ENCODE measurements around the gene CA5A.

The CA5A gene

GRCh38 chr16:87844120-87844733 lies 92.1 kb downstream of the CA5A start:
- no peak for TF ChIP-seq CTCF (conservative IDR thresholded peaks at IDR 0.05; ENCODE audit: low read length)
- DNase-seq (ENCODE audit: low read depth) = no peak
- no peak overlapping the region for H3K4me3 ChIP-seq (ENCODE audit: low read length)

DNA sequence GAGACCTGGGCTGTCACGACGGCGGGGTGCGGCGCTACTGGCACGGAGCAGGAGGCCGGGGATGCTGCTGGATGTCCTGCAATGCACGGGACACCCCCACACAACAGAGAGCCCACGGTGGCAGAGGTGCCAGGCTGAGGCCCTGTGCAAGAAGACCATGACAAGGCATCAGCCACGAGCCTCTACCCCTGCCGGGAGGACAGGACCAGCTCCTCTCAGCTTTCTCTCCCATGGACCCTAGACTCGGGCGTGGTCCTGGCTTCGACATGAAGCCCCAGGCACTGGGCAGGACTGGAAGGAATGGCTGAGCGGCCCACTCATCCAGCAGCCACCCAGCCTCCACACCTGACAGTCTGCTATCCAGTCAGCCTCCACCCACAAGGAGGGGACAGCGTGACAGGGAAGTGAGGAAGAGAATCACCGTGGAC lies 92.6 kb downstream of the CA5A start:
- DNase-seq (ENCODE audit: low read depth) = no peak
- no peak overlapping the region for H3K4me3 ChIP-seq (ENCODE audit: low read length)
- no peak for TF ChIP-seq CTCF (conservative IDR thresholded peaks at IDR 0.05; ENCODE audit: low read length)

DNA sequence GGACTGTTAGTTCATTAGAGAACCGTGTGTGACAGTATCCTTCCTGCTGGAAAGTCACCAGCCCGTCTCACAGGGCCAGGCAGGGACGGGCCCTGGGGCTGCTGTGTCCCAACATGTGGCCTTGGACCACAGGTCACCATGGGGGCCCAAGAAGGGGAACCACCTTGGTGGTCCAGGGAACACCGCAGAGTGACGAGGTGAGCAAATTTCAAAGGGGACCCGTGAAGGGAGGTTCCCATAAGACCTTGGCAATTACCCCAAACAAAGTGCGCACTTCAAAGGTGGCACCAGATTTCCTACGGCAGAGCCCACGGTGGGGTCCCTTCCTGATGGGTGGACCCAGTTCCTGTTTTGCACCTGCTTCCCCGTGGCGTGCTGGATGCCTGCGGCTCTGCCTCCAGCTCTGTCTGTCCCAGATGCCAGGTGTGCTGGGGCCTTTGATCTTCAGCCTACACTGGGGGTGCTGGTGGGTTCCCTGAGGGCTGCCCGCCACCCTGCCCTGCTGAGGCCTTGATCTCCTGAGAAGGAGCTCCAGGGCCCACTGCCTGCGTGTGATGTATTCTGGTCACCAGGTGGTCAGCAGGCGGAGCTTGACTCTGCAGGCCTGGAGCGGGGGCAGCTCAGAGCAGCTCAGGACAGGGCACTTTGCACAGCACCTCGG lies 94.0 kb downstream of the CA5A start:
- TF ChIP-seq CTCF (conservative IDR thresholded peaks at IDR 0.05; ENCODE audit: low read length) = no peak
- no peak overlapping the region for H3K4me3 ChIP-seq (ENCODE audit: low read length)
- DNase-seq (ENCODE audit: low read depth) = no peak

DNA sequence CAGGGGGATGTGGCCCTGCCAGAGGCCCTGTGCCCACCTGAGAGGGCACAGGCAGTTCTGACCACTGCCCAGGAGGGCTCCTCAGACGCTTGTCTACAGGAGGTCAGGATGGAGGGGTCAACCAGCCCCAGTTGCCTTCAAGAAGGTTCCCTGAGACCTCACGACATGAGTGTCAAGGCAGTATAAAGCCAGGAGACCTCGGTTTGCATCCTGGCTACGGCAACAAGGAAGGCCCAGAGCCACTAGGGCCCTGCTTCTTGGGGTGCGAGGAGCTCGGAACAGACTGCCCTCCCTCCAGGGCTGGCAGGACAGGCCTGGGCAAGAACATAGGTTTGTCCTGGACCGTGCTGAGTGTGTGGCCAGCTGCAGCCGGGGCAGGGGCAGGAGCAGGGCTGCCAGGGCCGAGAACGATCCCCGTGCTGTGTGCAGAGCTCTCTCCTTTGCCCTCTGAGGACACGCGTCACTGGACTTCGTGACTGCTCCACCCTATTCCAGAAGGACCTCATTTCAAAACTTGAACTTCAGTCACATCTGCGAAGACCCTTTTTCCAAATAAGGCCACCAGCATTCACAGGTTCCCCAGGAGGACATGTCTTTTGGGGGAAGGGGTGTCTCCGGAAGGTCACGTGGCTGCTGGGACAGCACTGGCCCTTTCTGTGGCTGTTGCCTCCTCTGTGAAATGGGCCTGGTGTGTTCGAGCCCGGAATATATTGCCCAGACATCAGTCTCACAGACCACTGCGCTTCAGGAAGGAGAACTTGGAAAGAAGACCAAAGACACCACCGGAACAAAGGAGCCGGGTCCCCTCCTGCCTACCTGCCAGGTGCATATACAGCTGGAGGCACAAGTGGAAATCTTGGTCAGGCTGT lies 94.8 kb downstream of the CA5A start:
- no peak for DNase-seq (ENCODE audit: low read depth)
- no peak overlapping the region for H3K4me3 ChIP-seq (ENCODE audit: low read length)
- no peak for TF ChIP-seq CTCF (conservative IDR thresholded peaks at IDR 0.05; ENCODE audit: low read length)

GRCh38 chr16:87840271-87840978 lies 95.9 kb downstream of the CA5A start:
- no peak for DNase-seq (ENCODE audit: low read depth)
- TF ChIP-seq CTCF (conservative IDR thresholded peaks at IDR 0.05; ENCODE audit: low read length) = no peak
- H3K4me3 ChIP-seq (ENCODE audit: low read length) = no peak overlapping the region

DNA sequence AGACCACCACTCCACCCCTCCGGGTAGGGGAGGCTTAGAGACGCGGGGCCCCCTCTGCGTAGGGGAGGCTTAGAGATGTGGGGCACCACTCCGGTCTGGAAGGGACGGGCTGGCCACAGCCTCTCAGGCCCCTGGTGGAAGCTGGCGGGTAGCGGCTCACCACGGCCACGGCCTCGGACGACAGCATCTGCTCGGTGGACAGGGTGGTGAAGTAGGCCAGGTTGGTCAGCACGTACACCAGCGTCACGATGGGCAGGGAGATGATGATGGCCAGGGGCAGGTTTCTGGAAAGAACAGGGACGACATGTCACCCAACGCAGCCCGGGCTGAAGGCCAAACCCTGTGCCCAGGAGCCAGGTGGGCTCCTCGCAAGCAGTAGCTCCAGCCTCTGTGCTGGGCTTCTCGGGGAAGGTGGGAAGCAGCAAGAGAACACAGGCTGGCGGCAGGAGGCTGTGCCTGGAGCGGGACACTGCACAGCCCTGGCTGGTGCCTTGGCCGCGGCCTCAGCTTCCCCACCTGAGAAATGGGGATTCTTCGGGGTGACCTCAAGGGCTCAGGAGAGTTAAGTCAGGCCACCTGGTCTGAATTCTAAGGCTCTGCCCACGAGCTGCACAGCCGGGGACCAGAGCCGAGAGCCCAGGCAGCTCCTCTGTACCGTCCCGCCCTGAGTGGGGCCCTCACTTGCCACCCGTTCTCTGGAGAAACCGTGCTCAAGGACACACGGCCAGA lies 96.6 kb downstream of the CA5A start:
- H3K4me3 ChIP-seq (ENCODE audit: low read length) = no peak overlapping the region
- no peak for DNase-seq (ENCODE audit: low read depth)
- no peak for TF ChIP-seq CTCF (conservative IDR thresholded peaks at IDR 0.05; ENCODE audit: low read length)

Measured in AG10803 (cell line).